NCI-H2107 treated with DMSO at 0.1 percent for 48 hours (cell line): ENCODE data around the gene OR2M2.

ENCODE experiments used
- DNase-seq: peaks from one replicate; lab custom pipeline; 2025; ENCODE audit not compliant: unreplicated experiment; lab: John Stamatoyannopoulos, UW

Gene OR2M2

DNA sequence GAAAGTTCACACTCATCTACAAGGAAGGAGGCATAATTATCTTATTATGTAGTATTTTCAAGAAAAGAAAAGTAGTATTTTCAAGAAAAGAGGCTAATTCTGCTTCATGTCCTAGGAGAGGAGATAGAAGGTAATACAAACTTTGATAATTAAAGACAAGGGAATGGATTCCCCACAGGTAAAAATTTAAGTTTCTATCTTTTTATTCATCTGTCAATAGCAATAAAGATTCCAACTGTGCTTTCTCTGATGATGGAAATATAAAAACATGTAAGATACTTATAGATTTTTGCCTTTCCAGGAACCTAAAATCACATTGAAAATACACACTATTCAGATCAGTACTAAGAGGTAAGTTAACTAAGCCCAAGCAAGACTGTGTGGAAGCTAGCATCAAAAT is at the start of gene OR2M2:
Gene OR2M2, plus strand, starts transcription at position 301 of the 400 bp plus-strand sequence. CDS start 5,165 bp downstream, outside the sequence.
- DNase-seq = no peak

DNA sequence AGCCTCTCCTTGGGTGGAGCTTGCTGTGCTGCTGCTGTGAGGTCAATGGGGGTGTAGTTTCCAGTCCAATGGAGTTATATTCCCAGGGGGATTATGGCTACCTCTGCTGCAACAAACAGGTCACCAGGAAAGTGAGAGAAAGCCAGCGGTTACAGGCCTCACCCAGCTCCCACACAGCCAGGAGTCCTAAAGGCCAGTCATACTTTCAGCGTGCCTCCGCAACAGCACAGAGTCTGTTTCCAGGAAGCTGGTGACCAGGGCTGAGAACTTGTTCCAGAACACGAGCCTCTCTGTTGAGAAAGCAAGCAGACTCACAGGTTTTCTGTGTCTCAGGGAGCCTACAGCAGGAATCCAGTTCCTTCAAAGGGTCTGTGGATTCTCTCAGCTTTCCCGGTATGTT is 47.0 kb upstream of the OR2M2 start:
- no peak for DNase-seq

DNA sequence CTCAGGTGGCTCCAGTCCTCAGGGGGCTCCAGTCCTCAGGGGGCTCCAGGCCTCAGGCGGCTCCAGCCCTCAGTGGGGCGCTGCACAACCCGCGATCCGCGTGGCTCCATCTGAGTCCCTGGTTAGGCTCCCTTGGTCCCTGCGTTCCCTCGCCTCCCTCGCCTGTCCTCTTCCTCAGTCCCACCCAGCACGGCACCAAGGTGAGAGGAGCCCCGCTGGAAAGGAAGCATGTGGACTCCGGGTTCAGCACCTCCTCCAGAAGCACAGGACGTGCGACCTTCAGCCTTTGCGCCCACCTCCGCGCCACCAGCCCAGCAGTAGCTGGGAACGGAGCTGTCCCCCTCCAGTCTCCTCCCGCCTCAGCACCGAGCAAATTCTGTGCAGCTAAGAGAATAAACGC is 37.8 kb upstream of the OR2M2 start:
- DNase-seq = no peak

DNA sequence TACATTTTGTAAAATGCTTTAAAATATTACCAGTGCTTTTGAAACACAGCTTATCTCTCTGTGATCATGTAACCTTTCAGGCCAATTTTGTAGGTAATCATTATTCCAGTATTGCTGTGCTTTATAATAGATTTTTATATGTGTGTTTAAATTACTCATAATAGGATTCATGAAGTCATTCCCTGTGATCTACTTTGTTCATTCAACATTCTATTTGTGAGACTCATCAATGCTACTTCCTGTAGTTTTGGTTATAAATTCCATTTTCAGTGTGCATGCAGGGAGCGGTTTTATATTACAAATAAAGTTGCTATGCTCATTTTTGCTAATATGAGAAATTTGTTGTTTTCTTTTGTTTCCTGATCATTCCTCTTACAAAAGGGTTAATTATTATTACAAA is 33.8 kb upstream of the OR2M2 start:
- DNase-seq = no peak

DNA sequence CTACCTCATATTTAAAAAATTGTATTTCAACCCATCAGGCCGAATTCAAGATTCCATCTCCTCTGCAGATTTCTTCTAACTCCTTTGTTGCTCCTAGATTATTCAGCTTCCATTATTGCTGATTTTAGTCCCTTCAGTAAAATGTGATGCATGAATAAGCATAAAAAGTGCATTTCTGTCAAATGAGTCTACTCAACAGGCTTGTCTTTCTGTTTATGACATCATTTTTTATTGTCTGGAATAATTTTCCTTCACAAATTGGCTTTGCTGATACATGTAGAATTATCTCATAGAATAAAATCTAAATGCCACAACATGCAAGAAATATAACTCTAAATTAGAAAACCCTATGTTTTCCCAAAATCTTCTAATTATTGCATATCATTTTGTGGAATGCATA is 31.3 kb upstream of the OR2M2 start:
- no peak for DNase-seq

GRCh38 chr1:248144513-248145198 is 30.0 kb upstream of the OR2M2 start, which contains the start of gene OR2M5:
Gene OR2M5, plus strand, starts transcription at chr1:248145148. Its CDS starts 0 bp downstream, at chr1:248145148.
- DNase-seq = no peak

GRCh38 chr1:248152056-248152827 is 22.4 kb upstream of the OR2M2 start:
- DNase-seq = no peak

DNA sequence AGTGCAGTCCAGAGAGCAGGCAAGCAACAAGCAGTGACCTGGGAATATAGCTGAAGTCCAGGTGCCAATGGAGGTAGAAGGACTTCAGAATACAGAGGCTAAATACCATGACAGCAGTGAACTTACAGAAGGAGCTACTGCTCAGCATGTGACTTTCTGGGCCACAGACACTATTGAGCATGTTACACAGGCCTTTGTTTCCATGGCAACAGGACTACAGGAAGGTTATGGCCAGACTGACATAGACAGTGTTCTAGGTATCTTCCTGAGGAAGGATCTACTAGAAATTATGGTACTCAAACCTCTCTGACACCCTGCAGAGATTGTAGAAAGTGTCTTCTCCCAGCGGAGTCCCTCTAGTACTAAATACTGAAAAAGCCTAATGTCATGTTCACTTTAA is 18.7 kb upstream of the OR2M2 start:
- no peak for DNase-seq

DNA sequence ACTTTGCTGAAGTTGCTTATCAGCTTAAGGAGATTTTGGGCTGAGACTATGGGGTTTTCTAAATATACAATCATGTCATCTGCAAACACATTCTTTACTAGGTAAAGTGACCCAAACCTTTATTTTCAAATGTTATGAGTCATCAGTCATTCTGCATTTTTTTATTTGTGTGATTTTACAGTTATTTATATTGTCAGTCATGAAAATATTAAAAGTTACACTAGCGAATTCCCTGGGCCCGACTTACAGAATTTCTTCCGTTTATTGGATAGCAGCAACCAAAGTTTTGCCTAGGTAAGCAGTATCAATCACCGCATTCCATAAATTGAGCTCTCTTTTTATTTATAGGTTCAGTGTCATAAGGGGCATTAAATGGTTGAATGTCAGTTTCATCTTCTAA is 15.9 kb upstream of the OR2M2 start:
- DNase-seq = no peak

- no peak for DNase-seq
These were observed 10.6 kb upstream of the OR2M2 start for GRCh38 chr1:248164031-248164430.

DNA sequence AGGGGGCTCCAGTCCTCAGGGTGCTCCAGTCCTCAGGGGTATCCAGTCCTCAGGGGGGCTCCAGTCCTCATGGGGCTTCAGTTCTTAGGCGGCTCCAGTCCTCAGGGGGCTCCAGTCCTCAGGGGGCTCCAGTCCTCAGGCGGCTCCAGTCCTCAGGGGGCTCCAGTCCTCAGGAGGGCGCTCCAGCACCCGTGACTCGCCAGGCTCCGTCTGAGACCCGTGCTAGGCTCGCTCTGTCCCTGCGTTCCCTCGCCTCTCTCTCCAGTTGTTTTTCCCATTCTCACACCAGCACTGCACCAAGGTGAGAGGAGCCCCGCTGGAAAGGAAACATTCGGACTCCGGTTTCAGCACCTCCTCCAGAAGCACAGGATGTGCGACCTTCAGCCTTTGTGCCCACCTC is 9.4 kb upstream of the OR2M2 start:
- no peak for DNase-seq

DNA sequence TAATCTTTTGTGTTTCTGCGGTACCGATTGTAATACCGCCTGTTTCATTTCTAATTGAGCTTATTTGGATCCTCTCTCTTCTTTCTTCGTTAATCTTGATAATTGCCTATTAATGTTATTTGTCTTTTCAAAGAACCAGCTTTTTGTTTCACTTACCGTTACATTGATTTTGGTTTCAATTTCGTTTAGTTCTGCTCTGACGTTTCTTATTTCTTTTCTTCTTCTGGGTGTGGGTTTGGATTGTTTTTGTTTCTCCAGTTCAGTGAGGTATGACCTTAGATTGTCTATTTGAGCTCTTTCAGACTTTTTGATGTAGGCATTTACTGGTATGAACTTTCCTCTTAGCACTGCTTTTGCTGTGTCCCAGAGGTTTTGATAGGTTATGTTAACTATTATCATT is 9.4 kb downstream of the OR2M2 start:
- no peak for DNase-seq

- no peak for DNase-seq
These were observed 12.7 kb downstream of the OR2M2 start for GRCh38 chr1:248187363-248187762.

- DNase-seq = no peak
These were observed 14.4 kb downstream of the OR2M2 start for GRCh38 chr1:248189026-248189425.

- no peak for DNase-seq
These were observed 19.5 kb downstream of the OR2M2 start for GRCh38 chr1:248194117-248194516.

- no peak for DNase-seq
These were observed 22.3 kb downstream of the OR2M2 start, which contains the start of gene OR2M3 for GRCh38 chr1:248196965-248197364. Gene OR2M3, plus strand, starts transcription at chr1:248197265. Its CDS starts 5,803 bp downstream, at chr1:248203068.

- no peak for DNase-seq
These were observed 41.3 kb downstream of the OR2M2 start for GRCh38 chr1:248215880-248216279.

DNA sequence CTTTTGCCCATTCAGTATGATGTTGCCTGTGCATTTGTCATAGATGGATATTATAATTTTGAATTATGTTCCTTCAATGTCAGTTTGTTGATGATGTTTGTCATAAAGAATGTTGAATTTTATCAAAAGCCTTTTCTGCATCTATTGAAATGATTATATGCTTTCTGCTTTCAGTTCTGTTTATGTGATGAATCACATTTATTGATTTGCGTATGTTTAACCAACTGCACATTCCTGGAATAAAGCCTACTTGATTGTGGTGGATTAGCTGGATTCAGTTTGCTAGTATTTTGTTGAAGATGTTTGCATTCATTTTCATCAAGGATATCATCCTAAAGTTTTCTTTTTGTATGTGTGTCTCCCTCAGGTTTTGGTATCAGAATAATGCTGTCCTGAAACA is 50.9 kb downstream of the OR2M2 start:
- no peak for DNase-seq

GRCh38 chr1:248229360-248229908 is 54.8 kb downstream of the OR2M2 start:
- DNase-seq = no peak
